HepG2 (cell line): Measurements from ENCODE around the gene SAA2. TPM values are rescaled to one million over a fixed set of nuclear protein-coding genes. Genes with fewer than 3 reads are reported as not detected.

Experiments used
- ATF7-NPFF ChIP-seq: sonication (generic); formaldehyde crosslinking; IDR thresholded peaks from 2 replicates; pipeline ENCODE4 v1.8.1; 2023; ENCODE audit warnings: mild to moderate bottlenecking, low read depth, missing genetic modification reagents, moderate library complexity
- CREBL2 ChIP-seq: sonication (generic); formaldehyde crosslinking; IDR thresholded peaks from 2 replicates; pipeline ENCODE4 v1.8.1; 2023; ENCODE audit warnings: missing genetic modification reagents, mild to moderate bottlenecking, borderline replicate concordance
- EHMT2 ChIP-seq: fragments of 200-600 bp; sonication (generic); IDR thresholded peaks from 2 replicates; pipeline ENCODE4 v1.7.0; 2017; ENCODE audit warnings: antibody characterized with exemption, low read depth, low read length, borderline replicate concordance
- GABPB1 ChIP-seq: IDR thresholded peaks from 2 replicates; pipeline ENCODE4 v1.6.1; 2016; ENCODE audit warnings: mild to moderate bottlenecking, missing genetic modification reagents, moderate library complexity, missing compliant biosample characterization
- HNF4G ChIP-seq, 2 experiments: sonication (generic) in 1 of 2; formaldehyde crosslinking in 1 of 2; IDR thresholded peaks; 2 replicates each; pipeline versions ENCODE4 v1.4.0 to v1.6.1; 2011 to 2020; ENCODE audit warnings: borderline replicate concordance in 2 of 2, low read depth in 2 of 2, mild to moderate bottlenecking in 2 of 2, low read length in 1 of 2, missing genetic modification reagents in 1 of 2, moderate library complexity in 1 of 2
- KLF9 ChIP-seq: IDR thresholded peaks from 2 replicates; pipeline ENCODE4 v1.6.1; 2016; ENCODE audit warnings: low read depth
- MAFG ChIP-seq: sonication (generic); formaldehyde crosslinking; IDR thresholded peaks from 2 replicates; pipeline ENCODE4 v1.5.1; 2020; ENCODE audit warnings: mild to moderate bottlenecking, missing genetic modification reagents
- PAF1 ChIP-seq: IDR thresholded peaks from 2 replicates; pipeline ENCODE4 v1.6.1; 2016; ENCODE audit warnings: missing genetic modification reagents, missing compliant biosample characterization
- PAXIP1 ChIP-seq: sonication (generic); formaldehyde crosslinking; conservative IDR thresholded peaks from 2 replicates; pipeline ENCODE4 v1.4.0; 2020; ENCODE audit warnings: mild to moderate bottlenecking, missing genetic modification reagents, moderate library complexity
- PBX3 ChIP-seq: sonication (generic); formaldehyde crosslinking; IDR thresholded peaks from 2 replicates; pipeline ENCODE4 v1.8.1; 2023; ENCODE audit warnings: missing genetic modification reagents, inconsistent platforms, borderline replicate concordance
- PPARG ChIP-seq: conservative IDR thresholded peaks from 2 replicates; pipeline ENCODE4 v1.6.1; 2016; ENCODE audit warnings: missing biosample characterization, missing genetic modification reagents
- TEAD3 ChIP-seq: optimal IDR thresholded peaks from 2 replicates; pipeline ENCODE3; 2016; ENCODE audit warnings: borderline replicate concordance
- ZBTB38 ChIP-seq: sonication (generic); formaldehyde crosslinking; IDR thresholded peaks from 2 replicates; pipeline ENCODE4 v1.5.1; 2020; ENCODE audit warnings: mild to moderate bottlenecking, missing genetic modification reagents
- ZC3H4 ChIP-seq: sonication (generic); formaldehyde crosslinking; IDR thresholded peaks from 2 replicates; pipeline ENCODE4 v1.4.0; 2020; ENCODE audit warnings: missing genetic modification reagents, borderline replicate concordance
- ZNF446 ChIP-seq: sonication (generic); formaldehyde crosslinking; IDR thresholded peaks from 2 replicates; pipeline ENCODE4 v1.5.0; 2020; ENCODE audit warnings: mild to moderate bottlenecking, missing genetic modification reagents
- ZNF660 ChIP-seq: sonication (generic); formaldehyde crosslinking; IDR thresholded peaks from 2 replicates; pipeline ENCODE4 v1.5.1; 2020; ENCODE audit warnings: mild to moderate bottlenecking, low read depth, missing genetic modification reagents, borderline replicate concordance
- ZNF713 ChIP-seq: sonication (generic); formaldehyde crosslinking; IDR thresholded peaks from 2 replicates; pipeline ENCODE4 v1.4.0; 2020; ENCODE audit warnings: mild to moderate bottlenecking, missing genetic modification reagents
- ZNF720 ChIP-seq: sonication (generic); formaldehyde crosslinking; IDR thresholded peaks from 2 replicates; pipeline ENCODE4 v1.4.0; 2020; ENCODE audit warnings: missing genetic modification reagents
- polyA plus RNA-seq, 8 experiments: library from polyadenylated mRNA; depleted of rRNA in 3 of 8; stranded (reverse) in 7 of 8; unstranded in 1 of 8; fragments of >200 nt; fragmentation: Illumina TruSeq in 4 of 8; extraction: Trizol in 4 of 8; gene quantifications; 2 replicates each; pipeline versions ENCODE4 v1.2.1 to v1.2.3, GENCODE V29; 2011 to 2016; ENCODE audit warnings: low read depth in 4 of 8, missing spikeins in 1 of 8, mixed read lengths in 1 of 8; ENCODE audit not compliant: insufficient read depth in 1 of 8
- total RNA-seq, 5 experiments: library from RNA; depleted of rRNA; stranded (reverse); fragments of >200 nt; fragmentation: Illumina TruSeq; extraction: Trizol; gene quantifications; 2 replicates each; pipeline ENCODE4 v1.2.3, GENCODE V29; 2016; ENCODE audit warnings: low read depth in 1 of 5
- TF ChIP-seq, protein P1 (sequence below): sonication (generic); formaldehyde crosslinking; IDR thresholded peaks from 2 replicates; pipeline ENCODE4 v1.8.0; 2022; ENCODE audit warnings: mild to moderate bottlenecking, missing genetic modification reagents
- TF ChIP-seq, protein P2 (sequence below): sonication (generic); formaldehyde crosslinking; IDR thresholded peaks from 2 replicates; pipeline ENCODE4 v1.5.1; 2020; ENCODE audit warnings: mild to moderate bottlenecking, moderate library complexity, missing genetic modification reagents
- TF ChIP-seq, protein P3 (sequence below): IDR thresholded peaks from 2 replicates; pipeline ENCODE4 v1.6.1; 2016; ENCODE audit warnings: low read depth, borderline replicate concordance

Gene SAA2
- total and polyA plus RNA-seq, 2 of the 13 experiments (the other 11 are each of a cell fraction or from before 2014, with no cell fraction given): 0.27 TPM; not detected in 1

DNA sequence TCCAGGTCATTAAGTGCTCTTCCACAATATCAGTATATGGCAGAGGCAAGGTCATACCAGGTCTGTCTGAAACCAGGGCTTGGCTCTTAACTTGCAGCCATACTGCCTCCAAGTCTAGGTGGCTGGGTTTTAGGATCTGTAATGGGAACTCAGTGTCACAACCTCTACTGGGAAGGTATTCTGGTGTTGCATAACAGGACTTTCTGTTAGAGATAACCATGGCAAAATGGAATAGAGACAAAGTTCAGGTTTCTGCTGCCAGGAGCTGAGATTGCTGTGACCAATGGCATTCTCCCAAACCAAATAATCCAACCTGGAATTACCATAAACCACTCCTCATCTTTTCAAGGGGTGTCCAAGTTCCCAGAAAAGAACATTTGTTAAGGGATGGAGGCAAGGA lies 10.8 kb upstream of the SAA2 start (continued):
- no peak for TF ChIP-seq PAF1 (CRISPR knock-in tag)
- TF ChIP-seq, protein P1, sequence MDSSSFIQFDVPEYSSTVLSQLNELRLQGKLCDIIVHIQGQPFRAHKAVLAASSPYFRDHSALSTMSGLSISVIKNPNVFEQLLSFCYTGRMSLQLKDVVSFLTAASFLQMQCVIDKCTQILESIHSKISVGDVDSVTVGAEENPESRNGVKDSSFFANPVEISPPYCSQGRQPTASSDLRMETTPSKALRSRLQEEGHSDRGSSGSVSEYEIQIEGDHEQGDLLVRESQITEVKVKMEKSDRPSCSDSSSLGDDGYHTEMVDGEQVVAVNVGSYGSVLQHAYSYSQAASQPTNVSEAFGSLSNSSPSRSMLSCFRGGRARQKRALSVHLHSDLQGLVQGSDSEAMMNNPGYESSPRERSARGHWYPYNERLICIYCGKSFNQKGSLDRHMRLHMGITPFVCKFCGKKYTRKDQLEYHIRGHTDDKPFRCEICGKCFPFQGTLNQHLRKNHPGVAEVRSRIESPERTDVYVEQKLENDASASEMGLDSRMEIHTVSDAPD (CRISPR knock-in tag): 0 out of 2 replicates have a peak, but pooled peaks have one; percentile 50
- TF ChIP-seq, protein P2, sequence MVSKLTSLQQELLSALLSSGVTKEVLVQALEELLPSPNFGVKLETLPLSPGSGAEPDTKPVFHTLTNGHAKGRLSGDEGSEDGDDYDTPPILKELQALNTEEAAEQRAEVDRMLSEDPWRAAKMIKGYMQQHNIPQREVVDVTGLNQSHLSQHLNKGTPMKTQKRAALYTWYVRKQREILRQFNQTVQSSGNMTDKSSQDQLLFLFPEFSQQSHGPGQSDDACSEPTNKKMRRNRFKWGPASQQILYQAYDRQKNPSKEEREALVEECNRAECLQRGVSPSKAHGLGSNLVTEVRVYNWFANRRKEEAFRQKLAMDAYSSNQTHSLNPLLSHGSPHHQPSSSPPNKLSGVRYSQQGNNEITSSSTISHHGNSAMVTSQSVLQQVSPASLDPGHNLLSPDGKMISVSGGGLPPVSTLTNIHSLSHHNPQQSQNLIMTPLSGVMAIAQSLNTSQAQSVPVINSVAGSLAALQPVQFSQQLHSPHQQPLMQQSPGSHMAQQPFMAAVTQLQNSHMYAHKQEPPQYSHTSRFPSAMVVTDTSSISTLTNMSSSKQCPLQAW (CRISPR knock-in tag): no peak
- TF ChIP-seq ATF7-NPFF: no peak
- no peak for TF ChIP-seq ZNF446 (CRISPR knock-in tag)
- peak; percentile 54; the same call in 1 of the 2 replicates for TF ChIP-seq PPARG (CRISPR knock-in tag)
- peak; percentile 51 for TF ChIP-seq PAXIP1 (CRISPR knock-in tag)
- TF ChIP-seq PBX3 (CRISPR knock-in tag): no peak
- TF ChIP-seq ZNF720 (CRISPR knock-in tag): no peak
- TF ChIP-seq ZNF713 (CRISPR knock-in tag): no peak
- 0 out of 2 replicates have a peak, but pooled peaks have one; percentile 41 for TF ChIP-seq EHMT2
- TF ChIP-seq GABPB1 (CRISPR knock-in tag): no peak
- TF ChIP-seq, protein P3, sequence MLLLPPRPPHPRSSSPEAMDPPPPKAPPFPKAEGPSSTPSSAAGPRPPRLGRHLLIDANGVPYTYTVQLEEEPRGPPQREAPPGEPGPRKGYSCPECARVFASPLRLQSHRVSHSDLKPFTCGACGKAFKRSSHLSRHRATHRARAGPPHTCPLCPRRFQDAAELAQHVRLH (CRISPR knock-in tag): no peak
- no peak for TF ChIP-seq KLF9 (CRISPR knock-in tag)
- peak; percentile 52 for TF ChIP-seq TEAD3
- no peak for TF ChIP-seq ZBTB38 (CRISPR knock-in tag)
- TF ChIP-seq HNF4G (IDR thresholded peaks at IDR 0.05; ENCODE audit: borderline replicate concordance, low read depth, low read length): peak; percentile 60; the same call in 1 of the 2 replicates
- TF ChIP-seq HNF4G (CRISPR knock-in tag; IDR thresholded peaks at IDR 0.05; ENCODE audit: borderline replicate concordance, low read depth): peak; percentile 29; the same call in 1 of the 2 replicates
- no peak for TF ChIP-seq ZC3H4 (CRISPR knock-in tag)
- TF ChIP-seq MAFG (CRISPR knock-in tag): no peak
- no peak for TF ChIP-seq ZNF660 (CRISPR knock-in tag)
- TF ChIP-seq CREBL2 (CRISPR knock-in tag): no peak
